Mesothelial cell of epicardium (in vitro differentiated cells): ENCODE data around the gene EIF4H. TPM values are rescaled to one million over a fixed set of nuclear protein-coding genes. Genes with fewer than 3 reads are reported as not detected.
A peak's percentile ranks its signal among the peaks of the same experiment; 100 is the strongest.

Experiments used
- DNase-seq, 2 experiments: peaks; one replicate each; pipeline ENCODE4 v3.0.0; 2021; ENCODE audit warnings: low spot score in 2 of 2; ENCODE audit not compliant: unreplicated experiment in 2 of 2
- H3K27ac Mint-ChIP-seq: 2 replicates; pipeline ENCODE4 v1.8.0; 2021; ENCODE audit warnings: mixed read lengths
- H3K27me3 Mint-ChIP-seq: 2 replicates; pipeline ENCODE4 v1.8.0; 2021; ENCODE audit warnings: low read depth, mixed read lengths
- H3K36me3 Mint-ChIP-seq: 2 replicates; pipeline ENCODE4 v1.8.0; 2021; ENCODE audit warnings: mixed read lengths
- H3K4me1 Mint-ChIP-seq: 2 replicates; pipeline ENCODE4 v1.8.0; 2021; ENCODE audit warnings: mixed read lengths
- H3K4me3 Mint-ChIP-seq: 2 replicates; pipeline ENCODE4 v1.8.0; 2021; ENCODE audit warnings: mild to moderate bottlenecking, moderate library complexity, mixed read lengths
- H3K9me3 Mint-ChIP-seq: 2 replicates; pipeline ENCODE4 v1.8.0; 2021; ENCODE audit warnings: mixed read lengths
- total RNA-seq: library from RNA; stranded (reverse); gene quantifications from 3 replicates; pipeline ENCODE4 v1.2.1, GENCODE V29; 2021
- TF ChIP-seq, protein P1 (sequence below): fragments of 200-600 bp; sonication (generic); IDR thresholded peaks from one replicate; pipeline ENCODE4 v1.5.0; 2021; ENCODE audit warnings: antibody characterized with exemption; ENCODE audit not compliant: unreplicated experiment

EIF4H gene
- total RNA-seq, 1 donor from 2014 or later: 270 TPM

GRCh38 chr7:74138334-74138867 is 35.8 kb upstream of the EIF4H start:
- Mint-ChIP-seq H3K9me3 (no peaks in the 10 kb centered on the region), H3K27me3 (peaks cover 2% of the 10 kb centered on the region), H3K36me3 (no peaks in the 10 kb centered on the region), H3K4me3 (no peak overlapping the region), H3K27ac (no peak overlapping the region), H3K4me1 (peaks cover 6% of the 10 kb centered on the region)
- TF ChIP-seq, protein P1, sequence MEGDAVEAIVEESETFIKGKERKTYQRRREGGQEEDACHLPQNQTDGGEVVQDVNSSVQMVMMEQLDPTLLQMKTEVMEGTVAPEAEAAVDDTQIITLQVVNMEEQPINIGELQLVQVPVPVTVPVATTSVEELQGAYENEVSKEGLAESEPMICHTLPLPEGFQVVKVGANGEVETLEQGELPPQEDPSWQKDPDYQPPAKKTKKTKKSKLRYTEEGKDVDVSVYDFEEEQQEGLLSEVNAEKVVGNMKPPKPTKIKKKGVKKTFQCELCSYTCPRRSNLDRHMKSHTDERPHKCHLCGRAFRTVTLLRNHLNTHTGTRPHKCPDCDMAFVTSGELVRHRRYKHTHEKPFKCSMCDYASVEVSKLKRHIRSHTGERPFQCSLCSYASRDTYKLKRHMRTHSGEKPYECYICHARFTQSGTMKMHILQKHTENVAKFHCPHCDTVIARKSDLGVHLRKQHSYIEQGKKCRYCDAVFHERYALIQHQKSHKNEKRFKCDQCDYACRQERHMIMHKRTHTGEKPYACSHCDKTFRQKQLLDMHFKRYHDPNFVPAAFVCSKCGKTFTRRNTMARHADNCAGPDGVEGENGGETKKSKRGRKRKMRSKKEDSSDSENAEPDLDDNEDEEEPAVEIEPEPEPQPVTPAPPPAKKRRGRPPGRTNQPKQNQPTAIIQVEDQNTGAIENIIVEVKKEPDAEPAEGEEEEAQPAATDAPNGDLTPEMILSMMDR: no peak
- DNase-seq: no peak

- TF ChIP-seq, protein P1: no peak
- H3K27ac Mint-ChIP-seq: no peak overlapping the region
- H3K36me3 Mint-ChIP-seq: no peaks in the 10 kb centered on the region
- DNase-seq: no peak
- no peaks in the 10 kb centered on the region for H3K9me3 Mint-ChIP-seq
- H3K27me3 Mint-ChIP-seq: peaks cover 1% of the 10 kb centered on the region
- H3K4me1 Mint-ChIP-seq: peaks cover 1% of the 10 kb centered on the region
- H3K4me3 Mint-ChIP-seq: no peak overlapping the region
Observed at GRCh38 chr7:74138945-74139843, 35.0 kb upstream of the EIF4H start.

GRCh38 chr7:74141705-74142104 is 32.5 kb upstream of the EIF4H start:
- no peaks in the 10 kb centered on the region for H3K36me3 Mint-ChIP-seq
- H3K27me3 Mint-ChIP-seq: no peaks in the 10 kb centered on the region
- no peaks in the 10 kb centered on the region for H3K9me3 Mint-ChIP-seq
- H3K4me1 Mint-ChIP-seq: no peaks in the 10 kb centered on the region
- TF ChIP-seq, protein P1: no peak
- H3K4me3 Mint-ChIP-seq: no peak overlapping the region
- no peak overlapping the region for H3K27ac Mint-ChIP-seq
- DNase-seq: no peak

GRCh38 chr7:74143383-74143782 is 30.8 kb upstream of the EIF4H start:
- H3K4me3 Mint-ChIP-seq: no peak overlapping the region
- H3K27me3 Mint-ChIP-seq: no peaks in the 10 kb centered on the region
- no peaks in the 10 kb centered on the region for H3K4me1 Mint-ChIP-seq
- no peak for DNase-seq
- no peak overlapping the region for H3K27ac Mint-ChIP-seq
- TF ChIP-seq, protein P1: no peak
- no peaks in the 10 kb centered on the region for H3K36me3 Mint-ChIP-seq
- H3K9me3 Mint-ChIP-seq: no peaks in the 10 kb centered on the region

DNA sequence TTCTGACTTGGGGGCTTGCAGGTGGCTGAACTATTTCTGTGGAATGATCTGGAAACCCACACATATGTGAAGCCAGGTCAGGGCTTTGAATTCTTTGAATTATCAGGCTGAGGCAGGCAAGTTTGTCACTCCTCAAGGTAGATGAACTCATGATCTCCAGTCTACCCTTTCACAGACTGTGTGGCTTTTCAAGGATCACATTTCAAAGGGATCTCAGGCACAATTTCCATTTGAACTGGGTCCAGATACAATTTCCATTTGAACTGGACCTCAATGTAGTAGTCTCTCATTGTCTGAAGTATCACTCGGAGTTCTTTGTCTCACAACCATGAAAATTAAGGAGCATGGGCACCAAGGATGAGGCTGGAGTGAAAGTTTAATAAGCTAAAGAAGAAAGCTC is 25.7 kb upstream of the EIF4H start:
- DNase-seq: no peak
- Mint-ChIP-seq H3K27ac (peak overlapping the region; percentile 25), H3K36me3 (no peaks in the 10 kb centered on the region), H3K27me3 (no peaks in the 10 kb centered on the region), H3K9me3 (no peaks in the 10 kb centered on the region), H3K4me1 (no peaks in the 10 kb centered on the region), H3K4me3 (no peak overlapping the region)
- TF ChIP-seq, protein P1: no peak
